Fibroblast of lung (primary cell): ENCODE results near the gene SMAD3. TPM values are rescaled to one million over a fixed set of nuclear protein-coding genes. Genes with fewer than 3 reads are reported as not detected.
A peak's percentile ranks its signal among the peaks of the same experiment; 100 is the strongest.

Source experiments
- DNase-seq, 2 donors: peaks; one replicate each; pipeline versions ENCODE4 v3.0.0 to v3.0.0-alpha.2; 2010; ENCODE audit warnings: low read depth in 2 of 2
- H2AFZ ChIP-seq: 2 replicates; pipeline ENCODE4 v1.5.1; 2012; ENCODE audit warnings: low read length, control low read depth, inconsistent platforms
- H3K27ac ChIP-seq: 2 replicates; pipeline ENCODE4 v1.5.1; 2011; ENCODE audit warnings: low read length, control low read depth; ENCODE audit not compliant: insufficient read depth
- H3K27me3 ChIP-seq: 2 replicates; pipeline ENCODE4 v1.5.1; 2011; ENCODE audit warnings: mild to moderate bottlenecking, low read length; ENCODE audit not compliant: control insufficient read depth, insufficient read depth
- H3K36me3 ChIP-seq: 2 replicates; pipeline ENCODE4 v1.5.1; 2011; ENCODE audit warnings: low read length; ENCODE audit not compliant: control insufficient read depth, insufficient read depth
- H3K4me1 ChIP-seq: 2 replicates; pipeline ENCODE4 v1.5.1; 2011; ENCODE audit warnings: low read length; ENCODE audit not compliant: control insufficient read depth, insufficient read depth; ENCODE audit errors: extremely low read depth
- H3K4me2 ChIP-seq: 2 replicates; pipeline ENCODE4 v1.5.1; 2011; ENCODE audit warnings: low read length, control low read depth; ENCODE audit not compliant: insufficient read depth; ENCODE audit errors: extremely low read depth
- H3K4me3 ChIP-seq, 4 experiments: fragments of 200-600 bp in 1 of 4; sonication (generic) in 1 of 4; replicated peaks in 1 of 4; 2 replicates each; pipeline ENCODE4 v1.5.1; 2011 to 2016; ENCODE audit warnings: low read length in 4 of 4, low read depth in 3 of 4, mild to moderate bottlenecking in 3 of 4, control low read depth in 2 of 4, inconsistent platforms in 1 of 4, mixed read lengths in 1 of 4; ENCODE audit not compliant: insufficient read depth in 1 of 4; ENCODE audit errors: control extremely low read depth in 1 of 4
- H3K79me2 ChIP-seq: 2 replicates; pipeline ENCODE4 v1.5.1; 2012; ENCODE audit warnings: mild to moderate bottlenecking, low read length, inconsistent platforms; ENCODE audit not compliant: control insufficient read depth, insufficient read depth
- H3K9ac ChIP-seq: 2 replicates; pipeline ENCODE4 v1.5.1; 2011; ENCODE audit warnings: mild to moderate bottlenecking, low read length, control low read depth; ENCODE audit not compliant: insufficient read depth
- H3K9me3 ChIP-seq: 2 replicates; pipeline ENCODE4 v1.5.1; 2012; ENCODE audit warnings: low read depth, low read length; ENCODE audit not compliant: control insufficient read depth, insufficient read depth
- H4K20me1 ChIP-seq: 2 replicates; pipeline ENCODE4 v1.5.1; 2011; ENCODE audit warnings: low read length; ENCODE audit not compliant: control insufficient read depth, insufficient read depth; ENCODE audit errors: extremely low read depth
- EZH2 ChIP-seq: IDR thresholded peaks from 2 replicates; pipeline ENCODE4 v1.5.1; 2012; ENCODE audit warnings: low read length, control low read depth, mild to moderate bottlenecking; ENCODE audit errors: missing control alignments
- polyA plus RNA-seq, 2 donors: library from polyadenylated mRNA; depleted of rRNA in 1 of 2; stranded (reverse) in 1 of 2; unstranded in 1 of 2; fragments of >200 nt; gene quantifications; 2 replicates each; pipeline ENCODE4 v1.2.1, GENCODE V29; 2011 to 2012; ENCODE audit warnings: missing spikeins in 1 of 2
- total RNA-seq: library from RNA; depleted of rRNA; stranded (reverse); fragments of >200 nt; gene quantifications from 2 replicates; pipeline ENCODE4 v1.2.1, GENCODE V29; 2014
- TF ChIP-seq, protein P1 (sequence below), 2 donors: IDR thresholded peaks in 1 of 2; conservative IDR thresholded peaks in 1 of 2; 1 replicate in 1 of 2; 2 replicates in 1 of 2; pipeline ENCODE4 v1.5.1; 2011 to 2012; ENCODE audit warnings: low read length in 2 of 2, control low read depth in 1 of 2, inconsistent platforms in 1 of 2, low read depth in 1 of 2, mild to moderate bottlenecking in 1 of 2

The SMAD3 gene
- total and polyA plus RNA-seq, 2 donors (not counting 1 experiment from before 2014, with no cell fraction given): 69.9 to 173 TPM

DNA sequence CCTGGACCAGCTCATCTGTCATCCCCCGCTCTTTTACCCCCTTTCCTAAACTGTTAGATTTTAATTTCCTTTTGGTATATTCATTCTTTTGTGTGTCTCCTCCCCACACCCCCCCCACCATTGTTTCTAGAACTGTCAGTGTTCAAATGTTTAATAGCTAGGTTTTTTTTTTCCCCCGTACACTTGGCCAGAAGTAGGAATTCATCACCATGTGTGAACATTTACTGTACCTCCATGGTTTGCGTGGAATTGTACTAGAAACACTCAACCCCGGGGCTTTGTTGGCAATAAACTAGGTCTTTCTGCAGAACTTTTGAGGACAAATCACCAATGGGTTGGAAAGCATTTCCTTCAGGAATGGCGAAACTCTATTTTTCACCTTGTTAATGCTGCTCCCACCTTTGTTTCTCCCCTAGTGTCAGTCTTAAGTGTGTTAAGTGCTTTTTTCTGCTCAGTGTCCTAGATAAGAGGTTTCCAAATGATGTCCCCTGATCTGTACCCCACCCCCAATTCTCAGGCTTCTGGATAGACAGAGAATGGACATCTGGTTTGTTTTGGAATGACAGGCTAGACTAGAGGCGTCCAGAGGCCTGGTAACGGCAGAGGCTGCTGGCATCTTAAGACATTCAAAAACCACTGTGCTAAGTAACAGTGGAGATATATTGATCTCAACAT is 76.8 kb downstream of the SMAD3 start:
- Histone ChIP-seq H3K27me3 (no peaks in the 10 kb centered on the region), H3K79me2 (peaks cover 96% of the 10 kb centered on the region), H3K9me3 (no peaks in the 10 kb centered on the region), H3K4me1 (peaks cover 79% of the 10 kb centered on the region), H3K4me2 (peak overlapping the region; percentile 55), H4K20me1 (no peaks in the 10 kb centered on the region), H3K36me3 (peaks cover 2% of the 10 kb centered on the region), H3K27ac (peak overlapping the region; percentile 96), H3K9ac (peak overlapping the region; percentile 27), H2AFZ (no peak overlapping the region), H3K4me3 (no peak overlapping the region)
- DNase-seq: peak in 1 of 2 donors; percentile 46
- no peak for TF ChIP-seq EZH2
- TF ChIP-seq, protein P1, sequence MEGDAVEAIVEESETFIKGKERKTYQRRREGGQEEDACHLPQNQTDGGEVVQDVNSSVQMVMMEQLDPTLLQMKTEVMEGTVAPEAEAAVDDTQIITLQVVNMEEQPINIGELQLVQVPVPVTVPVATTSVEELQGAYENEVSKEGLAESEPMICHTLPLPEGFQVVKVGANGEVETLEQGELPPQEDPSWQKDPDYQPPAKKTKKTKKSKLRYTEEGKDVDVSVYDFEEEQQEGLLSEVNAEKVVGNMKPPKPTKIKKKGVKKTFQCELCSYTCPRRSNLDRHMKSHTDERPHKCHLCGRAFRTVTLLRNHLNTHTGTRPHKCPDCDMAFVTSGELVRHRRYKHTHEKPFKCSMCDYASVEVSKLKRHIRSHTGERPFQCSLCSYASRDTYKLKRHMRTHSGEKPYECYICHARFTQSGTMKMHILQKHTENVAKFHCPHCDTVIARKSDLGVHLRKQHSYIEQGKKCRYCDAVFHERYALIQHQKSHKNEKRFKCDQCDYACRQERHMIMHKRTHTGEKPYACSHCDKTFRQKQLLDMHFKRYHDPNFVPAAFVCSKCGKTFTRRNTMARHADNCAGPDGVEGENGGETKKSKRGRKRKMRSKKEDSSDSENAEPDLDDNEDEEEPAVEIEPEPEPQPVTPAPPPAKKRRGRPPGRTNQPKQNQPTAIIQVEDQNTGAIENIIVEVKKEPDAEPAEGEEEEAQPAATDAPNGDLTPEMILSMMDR (conservative IDR thresholded peaks at IDR 0.05 in 1 of 2, IDR thresholded peaks at IDR 0.05 in 1 of 2; ENCODE audit: low read depth in 1 of 2, low read length in 2 of 2): no peak

DNA sequence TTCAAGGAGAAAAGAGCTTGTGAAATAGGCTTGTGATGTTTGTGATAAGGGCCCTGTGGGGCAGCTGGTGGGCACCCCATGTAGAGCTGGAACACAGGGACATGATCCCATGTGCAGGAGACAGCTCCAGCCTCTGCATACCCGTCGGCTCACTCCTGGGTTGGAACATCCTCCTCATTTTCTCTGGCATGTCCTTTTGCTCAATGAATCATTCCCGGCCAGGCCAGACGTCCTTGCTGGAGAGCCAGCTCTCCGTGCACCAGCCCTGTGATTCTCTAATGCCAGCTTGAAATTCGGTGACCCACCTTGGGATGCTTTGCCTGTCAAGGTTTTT is 77.3 kb downstream of the SMAD3 start:
- Histone ChIP-seq H4K20me1 (no peaks in the 10 kb centered on the region), H3K9me3 (no peaks in the 10 kb centered on the region), H3K4me2 (peak overlapping the region; percentile 55), H3K79me2 (peaks cover 96% of the 10 kb centered on the region), H3K27me3 (no peaks in the 10 kb centered on the region), H3K9ac (peak overlapping the region; percentile 26), H3K27ac (peak overlapping the region; percentile 96), H3K4me3 (no peak overlapping the region), H3K4me1 (peaks cover 80% of the 10 kb centered on the region), H2AFZ (no peak overlapping the region), H3K36me3 (peaks cover 2% of the 10 kb centered on the region)
- no peak for TF ChIP-seq EZH2
- TF ChIP-seq, protein P1 (conservative IDR thresholded peaks at IDR 0.05 in 1 of 2, IDR thresholded peaks at IDR 0.05 in 1 of 2; ENCODE audit: low read depth in 1 of 2, low read length in 2 of 2): no peak
- peak in 1 of 2 donors; percentile 82 for DNase-seq

DNA sequence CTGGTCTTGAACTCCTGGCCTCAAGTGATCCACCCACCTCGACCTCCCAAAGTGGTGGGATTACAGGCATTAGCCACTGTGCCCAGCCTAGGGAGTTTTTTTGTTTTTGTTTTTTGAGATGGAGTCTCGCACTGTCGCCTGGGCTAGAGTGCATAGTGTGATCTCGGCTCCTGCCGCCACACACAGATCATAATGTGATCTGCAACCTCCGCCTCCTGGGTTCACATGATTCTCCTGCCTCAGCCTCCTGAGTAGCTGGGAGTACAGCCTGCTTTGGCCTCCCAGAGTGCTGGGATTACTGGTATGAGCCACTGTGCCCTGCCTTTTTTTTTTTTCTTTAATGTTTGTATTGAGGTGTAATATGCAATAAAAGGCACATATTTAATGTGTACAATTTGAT is 78.2 kb downstream of the SMAD3 start:
- H3K79me2 ChIP-seq: peaks cover 96% of the 10 kb centered on the region
- H3K4me1 ChIP-seq: peaks cover 86% of the 10 kb centered on the region
- TF ChIP-seq, protein P1 (conservative IDR thresholded peaks at IDR 0.05 in 1 of 2, IDR thresholded peaks at IDR 0.05 in 1 of 2; ENCODE audit: low read depth in 1 of 2, low read length in 2 of 2): no peak
- no peak for TF ChIP-seq EZH2
- no peak overlapping the region for H3K9ac ChIP-seq
- peaks cover 2% of the 10 kb centered on the region for H3K36me3 ChIP-seq
- H3K27me3 ChIP-seq: no peaks in the 10 kb centered on the region
- peak overlapping the region; percentile 96 for H3K27ac ChIP-seq
- H4K20me1 ChIP-seq: no peaks in the 10 kb centered on the region
- no peak overlapping the region for H3K4me3 ChIP-seq
- no peak overlapping the region for H2AFZ ChIP-seq
- H3K9me3 ChIP-seq: no peaks in the 10 kb centered on the region
- DNase-seq: no peak
- H3K4me2 ChIP-seq: no peak overlapping the region
